Putamen (tissue), 1 donor: ENCODE measurements around the gene AP3D1.
"Not testable (repeated sequence)": the region's sequence is repeated elsewhere in the genome, so short reads cannot be mapped to it uniquely, and the experiment has no call there.

Source experiments
- DNase-seq: peaks from one replicate; pipeline ENCODE4 v3.0.0-alpha.2; 2016; ENCODE audit warnings: low spot score

Gene AP3D1

DNA sequence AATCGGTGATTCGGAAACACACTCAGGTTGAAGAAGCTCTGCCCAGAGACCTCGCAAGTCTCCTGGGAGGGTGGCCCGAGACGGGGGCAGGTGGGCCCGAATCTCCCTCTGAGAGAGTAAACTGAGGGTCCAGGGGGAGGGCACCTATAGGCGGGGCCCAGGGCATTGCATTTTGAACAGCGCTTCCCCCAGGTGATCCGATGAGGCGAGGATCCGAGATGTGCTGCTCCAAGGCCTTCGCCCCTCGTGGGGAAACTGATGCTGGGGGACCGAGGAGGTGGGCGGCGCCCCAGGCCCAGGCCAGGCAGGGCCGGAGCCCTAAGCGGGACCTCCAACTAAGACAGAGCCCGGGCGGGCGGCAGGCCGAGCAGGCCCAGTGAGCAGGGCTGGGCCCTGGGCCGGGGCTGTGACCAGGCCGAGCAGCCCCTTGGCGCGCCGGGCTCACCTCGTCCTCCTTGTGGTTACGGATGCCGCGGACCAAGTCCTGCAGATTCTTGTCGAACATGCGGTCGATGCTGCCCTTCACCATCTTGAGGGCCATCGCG, 500 bp downstream of the AP3D1 start:
- no peak for DNase-seq

- no peak for DNase-seq
Measured at GRCh38 chr19:2149980-2150793, 1.2 kb downstream of the AP3D1 start.

GRCh38 chr19:2148482-2149135, 2.8 kb downstream of the AP3D1 start:
- peak; percentile 82 for DNase-seq

DNA sequence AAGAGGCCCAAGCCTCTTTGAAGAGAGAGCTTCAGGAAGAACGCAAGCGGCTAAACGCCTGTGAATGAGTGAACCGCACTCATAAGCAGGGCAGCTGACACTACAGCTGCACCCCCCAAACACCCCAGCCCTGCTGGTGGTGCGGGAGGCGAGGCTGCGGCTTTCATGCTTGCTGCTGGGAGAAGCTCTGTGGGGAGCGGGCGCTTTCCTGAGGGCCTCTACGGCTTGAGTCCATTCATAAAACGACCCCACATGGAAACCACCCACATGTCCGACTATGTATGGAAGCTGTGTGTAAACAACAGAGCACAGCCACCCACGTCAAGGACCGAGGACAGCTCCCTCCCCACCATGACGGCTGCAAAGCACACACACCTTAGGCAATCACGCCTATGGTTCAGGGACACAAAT, 5.5 kb downstream of the AP3D1 start:
- DNase-seq: no peak

DNA sequence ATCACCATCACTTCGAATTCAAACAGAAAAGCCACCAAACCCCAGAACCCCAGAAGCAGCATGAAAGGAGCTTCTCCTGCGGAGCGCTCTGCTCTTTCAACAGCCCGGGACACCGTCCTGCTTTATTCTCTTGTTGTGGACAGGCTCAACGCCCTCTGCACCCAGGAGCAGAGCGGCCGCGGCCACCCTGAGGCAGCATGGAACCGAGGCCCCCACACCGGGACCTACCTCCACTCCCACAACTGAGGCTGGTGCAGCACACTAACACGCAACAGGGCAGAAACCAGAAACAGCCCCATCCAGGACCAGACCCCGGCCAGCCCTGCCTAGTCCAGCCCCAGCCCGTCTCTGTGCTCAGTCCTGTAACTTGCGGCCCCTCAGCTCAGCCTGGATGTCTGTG, 7.2 kb downstream of the AP3D1 start:
- DNase-seq: no peak

DNA sequence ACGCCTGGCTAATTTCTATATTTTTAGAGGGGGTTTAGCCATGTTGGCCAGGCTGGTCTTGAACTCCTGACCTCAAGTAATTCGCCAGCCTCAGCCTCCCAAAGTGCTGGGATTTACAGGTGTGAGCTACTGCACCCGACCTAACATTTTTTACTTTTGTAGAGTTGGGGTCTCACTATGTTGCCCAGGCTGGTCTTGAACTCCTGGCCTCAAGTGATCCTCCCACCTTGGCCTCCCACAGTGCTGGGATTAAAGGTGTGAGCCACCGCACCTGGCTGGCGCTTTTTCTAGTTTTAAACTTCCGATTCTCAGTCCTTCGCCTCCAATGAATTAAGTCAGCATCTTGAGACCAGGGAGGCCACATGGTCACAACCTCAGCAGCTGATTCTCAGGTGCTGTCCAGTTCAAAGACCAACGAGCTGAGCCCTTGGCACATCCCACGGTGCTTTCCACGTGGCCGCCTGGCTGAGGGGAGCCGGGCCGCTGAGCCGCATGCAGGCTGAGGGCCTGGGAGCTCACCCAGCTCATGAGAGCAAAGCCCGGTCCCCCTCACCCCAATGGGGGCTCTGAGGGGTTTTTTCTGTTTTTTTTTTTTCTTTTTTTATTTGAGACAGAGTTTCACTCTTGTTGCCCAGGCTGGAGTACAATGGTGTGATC, 9.1 kb downstream of the AP3D1 start:
- DNase-seq: no peak

DNA sequence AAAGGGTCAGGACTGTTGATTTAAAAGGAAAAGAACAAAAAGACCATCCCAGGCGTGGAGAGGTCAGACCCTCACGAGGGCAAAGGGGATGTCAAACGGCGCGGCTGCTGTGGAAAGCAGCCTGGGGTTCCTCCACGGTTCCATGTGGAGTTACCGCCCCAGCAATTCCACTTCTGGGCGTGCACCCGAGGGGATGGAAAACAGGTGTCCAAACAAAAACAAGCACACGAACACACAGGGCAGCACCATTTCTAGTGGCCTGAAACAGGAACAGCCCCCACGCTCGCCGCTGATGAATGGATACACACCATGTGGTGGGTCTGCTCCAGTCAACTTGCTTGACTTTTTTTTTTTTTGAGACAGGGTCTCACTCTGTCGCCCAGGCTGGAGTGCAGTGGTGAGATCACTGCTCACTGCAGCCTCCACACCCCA, 11.2 kb downstream of the AP3D1 start:
- no peak for DNase-seq

GRCh38 chr19:2139385-2140137, 11.8 kb downstream of the AP3D1 start:
- no peak for DNase-seq

DNA sequence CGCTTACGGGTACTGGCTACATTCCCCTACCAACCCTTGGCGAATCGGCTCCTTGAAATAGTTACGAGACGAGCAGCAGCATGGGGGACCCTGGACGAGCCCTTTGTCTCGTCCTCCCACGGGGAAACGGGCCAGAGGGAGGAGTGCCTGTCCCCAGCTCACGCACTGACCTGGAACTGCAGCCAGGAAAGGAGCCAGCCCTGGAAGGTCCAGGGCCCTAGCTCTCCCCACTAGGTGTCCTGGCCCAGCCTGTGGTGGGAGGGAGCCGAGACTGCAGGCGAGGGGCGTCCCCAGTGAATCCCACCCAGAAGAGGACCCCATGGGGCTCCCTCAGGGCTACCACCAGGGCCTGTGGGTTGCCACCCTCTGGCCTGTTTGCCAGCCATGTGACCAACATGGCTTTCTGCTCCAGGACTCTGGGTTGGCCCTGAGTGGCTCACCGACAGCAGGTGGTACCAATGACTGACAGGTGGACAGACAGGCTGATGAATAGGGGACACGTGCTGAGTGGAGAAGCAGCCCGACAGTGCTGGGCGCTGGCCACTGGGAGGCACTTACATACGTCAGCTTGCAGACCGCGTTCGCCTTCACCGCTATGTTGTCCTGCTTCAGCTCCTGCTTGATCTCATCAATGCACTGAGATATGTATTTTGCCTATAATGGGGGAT, 13.2 kb downstream of the AP3D1 start:
- DNase-seq: no peak

GRCh38 chr19:2136796-2137195, 14.6 kb downstream of the AP3D1 start:
- DNase-seq: no peak

- DNase-seq: no peak
Measured at GRCh38 chr19:2135474-2136402, 15.6 kb downstream of the AP3D1 start.

GRCh38 chr19:2132731-2133490, 18.5 kb downstream of the AP3D1 start:
- no peak for DNase-seq

DNA sequence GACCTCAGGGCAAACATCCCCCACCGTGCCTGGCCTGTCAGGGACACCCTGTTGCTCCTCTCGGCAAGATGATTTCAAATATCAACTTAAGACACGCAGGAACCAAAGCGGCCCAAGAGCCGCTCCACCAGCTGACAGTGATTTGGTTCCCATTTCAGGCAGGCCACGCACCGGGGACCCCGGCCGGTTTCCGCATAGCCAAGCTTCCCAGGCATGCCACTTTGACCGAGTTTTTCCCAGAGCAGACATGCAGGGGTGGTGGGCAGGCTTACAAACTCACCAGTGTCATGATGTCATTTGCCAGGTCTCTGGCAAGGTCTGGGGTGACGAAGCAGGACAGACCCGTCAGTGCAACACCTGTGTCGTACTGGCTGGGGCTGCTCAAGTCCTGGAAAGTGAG, 19.2 kb downstream of the AP3D1 start:
- no peak for DNase-seq

- DNase-seq: not testable (repeated sequence)
Measured at GRCh38 chr19:2131012-2131975, 20.1 kb downstream of the AP3D1 start.

DNA sequence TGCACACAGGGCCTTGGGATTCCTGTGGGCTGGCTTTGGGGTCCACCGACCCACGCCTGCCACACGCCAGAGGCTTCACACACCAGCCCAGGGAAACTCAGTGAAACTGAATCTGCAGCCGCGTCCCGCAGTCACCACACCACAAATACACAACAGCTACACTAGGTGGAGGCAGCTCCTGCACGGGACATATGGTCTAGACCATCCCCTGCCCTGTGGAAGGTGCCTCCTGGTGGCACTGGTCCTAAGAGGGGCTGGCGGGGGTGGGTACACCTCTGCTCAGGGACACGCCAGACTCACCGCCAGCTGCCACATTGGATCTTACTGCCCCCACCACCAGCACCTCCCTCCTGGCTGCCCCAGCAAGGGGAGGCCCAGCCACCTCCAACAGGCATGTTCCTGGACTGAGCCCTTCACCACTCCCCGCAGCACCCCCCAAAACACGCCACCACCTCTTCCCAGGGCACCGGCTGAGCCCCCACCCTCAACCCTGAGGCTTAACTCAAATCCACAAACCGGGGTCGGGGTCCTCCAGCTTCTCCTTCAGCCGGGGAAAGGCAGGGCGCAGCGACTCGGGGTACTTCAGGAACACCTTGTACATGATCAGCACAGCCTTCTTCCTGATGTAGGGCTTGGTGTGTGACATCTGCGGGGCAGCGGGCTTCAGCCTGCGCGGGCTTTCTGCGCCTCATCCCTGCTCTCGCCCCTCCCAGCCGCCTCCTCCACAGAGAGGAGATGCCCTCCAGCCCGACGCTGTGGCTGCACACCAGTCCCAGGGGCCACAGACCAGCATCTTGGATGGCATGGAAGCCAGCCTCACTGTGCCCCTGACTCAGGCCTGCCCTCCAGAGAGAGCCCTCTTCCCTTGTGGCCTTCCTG, 21.2 kb downstream of the AP3D1 start:
- no peak for DNase-seq

DNA sequence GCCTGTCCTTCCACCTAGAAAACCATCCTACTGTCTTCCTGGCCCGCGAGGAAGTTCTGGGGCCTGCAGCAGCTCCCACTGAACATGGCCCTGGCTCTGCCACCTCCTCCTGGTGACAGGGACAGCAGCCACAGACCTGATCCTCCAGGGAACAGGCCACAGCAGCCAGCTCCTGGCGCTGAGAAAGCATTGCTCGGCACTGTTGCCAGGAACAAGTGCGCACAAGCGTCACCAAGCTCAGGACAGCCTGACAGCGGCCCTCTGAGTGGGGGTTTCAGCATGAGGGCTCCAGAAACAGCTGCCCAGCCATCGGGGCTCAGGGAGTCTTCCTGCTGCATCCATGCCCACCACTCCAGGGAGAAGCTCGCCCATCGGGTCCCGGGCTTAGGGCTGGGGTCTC, 21.9 kb downstream of the AP3D1 start:
- DNase-seq: no peak

DNA sequence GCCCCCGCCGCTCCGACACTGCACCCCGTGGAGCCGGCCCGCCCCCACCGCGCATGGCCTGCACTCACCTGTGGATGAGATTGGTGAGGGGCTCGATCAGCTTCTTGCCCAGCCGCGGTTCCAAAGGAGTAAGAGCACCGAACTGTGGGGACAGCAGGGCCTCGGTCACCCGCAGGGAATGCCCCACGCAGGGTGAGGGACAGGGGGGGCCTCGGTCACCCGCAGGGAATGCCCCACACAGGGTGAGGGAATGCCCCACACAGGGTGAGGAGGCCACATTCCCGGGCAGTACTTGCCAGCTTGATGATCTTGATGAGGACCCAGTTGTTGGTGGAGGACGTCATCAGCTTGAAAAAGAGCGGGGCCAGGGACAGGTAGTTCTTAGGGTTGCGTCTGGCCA, 22.3 kb downstream of the AP3D1 start:
- DNase-seq: no peak
